Mesothelial cell of epicardium (in vitro differentiated cells): ENCODE measurements around the gene PTH2. TPM values are rescaled to one million over a fixed set of nuclear protein-coding genes. Genes with fewer than 3 reads are reported as not detected.
"Not testable (repeated sequence)": the region's sequence is repeated elsewhere in the genome, so short reads cannot be mapped to it uniquely, and the experiment has no call there.

ENCODE experiments used
- DNase-seq, 2 experiments: peaks; one replicate each; pipeline ENCODE4 v3.0.0; 2021; ENCODE audit warnings: low spot score in 2 of 2; ENCODE audit not compliant: unreplicated experiment in 2 of 2
- H3K27ac Mint-ChIP-seq: 2 replicates; pipeline ENCODE4 v1.8.0; 2021; ENCODE audit warnings: mixed read lengths
- H3K27me3 Mint-ChIP-seq: 2 replicates; pipeline ENCODE4 v1.8.0; 2021; ENCODE audit warnings: low read depth, mixed read lengths
- H3K36me3 Mint-ChIP-seq: 2 replicates; pipeline ENCODE4 v1.8.0; 2021; ENCODE audit warnings: mixed read lengths
- H3K4me1 Mint-ChIP-seq: 2 replicates; pipeline ENCODE4 v1.8.0; 2021; ENCODE audit warnings: mixed read lengths
- H3K4me3 Mint-ChIP-seq: 2 replicates; pipeline ENCODE4 v1.8.0; 2021; ENCODE audit warnings: mild to moderate bottlenecking, moderate library complexity, mixed read lengths
- H3K9me3 Mint-ChIP-seq: 2 replicates; pipeline ENCODE4 v1.8.0; 2021; ENCODE audit warnings: mixed read lengths
- CTCF ChIP-seq: fragments of 200-600 bp; sonication (generic); IDR thresholded peaks from one replicate; pipeline ENCODE4 v1.5.0; 2021; ENCODE audit warnings: antibody characterized with exemption; ENCODE audit not compliant: unreplicated experiment
- total RNA-seq: library from RNA; stranded (reverse); gene quantifications from 3 replicates; pipeline ENCODE4 v1.2.1, GENCODE V29; 2021

The PTH2 gene
- total RNA-seq, 1 donor from 2014 or later = not detected

- Mint-ChIP-seq H3K4me1 (no peaks in the 10 kb centered on the region), H3K36me3 (peaks cover 10% of the 10 kb centered on the region), H3K27ac (no peak overlapping the region), H3K9me3 (peaks cover 5% of the 10 kb centered on the region), H3K4me3 (no peak overlapping the region), H3K27me3 (peaks cover 19% of the 10 kb centered on the region)
- no peak for TF ChIP-seq CTCF
- no peak for DNase-seq
Observed at GRCh38 chr19:49374665-49375434, 48.4 kb downstream of the PTH2 start.

- H3K27ac Mint-ChIP-seq, H3K4me3 Mint-ChIP-seq, H3K4me1 Mint-ChIP-seq, DNase-seq: not testable (repeated sequence)
- H3K27me3 Mint-ChIP-seq = peaks cover 19% of the 10 kb centered on the region
- H3K9me3 Mint-ChIP-seq = peaks cover 12% of the 10 kb centered on the region
- H3K36me3 Mint-ChIP-seq = peaks cover 19% of the 10 kb centered on the region
Observed at GRCh38 chr19:49373174-49373573, 50.1 kb downstream of the PTH2 start.

Other genes with a start within 250 kb of the PTH2 start
- 5.6 to 6.1 TPM (median 5.8 TPM) in 3 replicates for gene SLC6A16, start 98.2 kb downstream of the PTH2 start, total RNA-seq
- not detected in 3 replicates for gene CD37, start 88.0 kb downstream of the PTH2 start, total RNA-seq
- 168 to 170 TPM (median 169 TPM) in 3 replicates for gene TEAD2, start 61.0 kb downstream of the PTH2 start, total RNA-seq
- gene DKKL1, start 59.6 kb downstream of the PTH2 start, total RNA-seq = 8.6 to 9.9 TPM (median 8.7 TPM) in 3 replicates
- gene KASH5, start 35.2 kb downstream of the PTH2 start, total RNA-seq = not detected in 3 replicates
- not detected in 3 replicates for gene GFY, start 1.9 kb upstream of the PTH2 start, total RNA-seq
- 0.34 to 0.45 TPM (median 0.35 TPM) in 3 replicates for gene SLC17A7, start 18.1 kb upstream of the PTH2 start, total RNA-seq
- gene PIH1D1, start 28.4 kb upstream of the PTH2 start, total RNA-seq = 83.6 to 84.6 TPM (median 83.7 TPM) in 3 replicates
- gene ALDH16A1, start 29.8 kb upstream of the PTH2 start, total RNA-seq = 21.4 to 25.6 TPM (median 24.4 TPM) in 3 replicates
- gene FLT3LG, start 50.8 kb upstream of the PTH2 start, total RNA-seq = 1.8 to 2.4 TPM (median 2.0 TPM) in 3 replicates
- gene RPL13A, start 64.2 kb upstream of the PTH2 start, total RNA-seq = 2,869 to 2,959 TPM (median 2,954 TPM) in 3 replicates
- 2,052 to 2,151 TPM (median 2,132 TPM) in 3 replicates for gene RPS11, start 73.0 kb upstream of the PTH2 start, total RNA-seq
- gene FCGRT, start 89.2 kb upstream of the PTH2 start, total RNA-seq = 121 to 132 TPM (median 127 TPM) in 3 replicates
- gene RCN3, start 104.6 kb upstream of the PTH2 start, total RNA-seq = 30.3 to 35.1 TPM (median 31.1 TPM) in 3 replicates
- gene NOSIP, start 157.1 kb upstream of the PTH2 start, total RNA-seq = 53.3 to 60.7 TPM (median 60.1 TPM) in 3 replicates
- gene PRRG2, start 157.9 kb upstream of the PTH2 start, total RNA-seq = 0.87 to 1.4 TPM (median 1.1 TPM) in 3 replicates
- gene PRR12, start 167.7 kb upstream of the PTH2 start, total RNA-seq = 53.3 to 58.5 TPM (median 54.2 TPM) in 3 replicates
- 26.0 to 28.6 TPM (median 26.9 TPM) in 3 replicates for gene RRAS, start 216.7 kb upstream of the PTH2 start, total RNA-seq
- gene SCAF1, start 218.8 kb upstream of the PTH2 start, total RNA-seq = 87.3 to 89.9 TPM (median 88.9 TPM) in 3 replicates
- 89.4 to 101 TPM (median 95.0 TPM) in 3 replicates for gene IRF3, start 242.4 kb upstream of the PTH2 start, total RNA-seq
- gene BCL2L12, start 242.5 kb upstream of the PTH2 start, total RNA-seq = 44.5 to 46.0 TPM (median 44.7 TPM) in 3 replicates